ENCODE data around the gene TRPM8.

The TRPM8 gene

GRCh38 chr2:234044157-234044556 lies 127.0 kb downstream of the TRPM8 start:
- DNase-seq (ENCODE audit: low read depth, low spot score): no peak

- no peak for DNase-seq (ENCODE audit: low read depth, low spot score)
Measured at GRCh38 chr2:234046521-234046920, 129.3 kb downstream of the TRPM8 start.

GRCh38 chr2:234047361-234047760 lies 130.2 kb downstream of the TRPM8 start:
- DNase-seq (ENCODE audit: low read depth, low spot score): no peak

GRCh38 chr2:234048049-234048448 lies 130.9 kb downstream of the TRPM8 start:
- no peak for DNase-seq (ENCODE audit: low read depth, low spot score)

- no peak for DNase-seq (ENCODE audit: low read depth, low spot score)
Measured at GRCh38 chr2:234050455-234051135, 133.4 kb downstream of the TRPM8 start, which contains the start of gene SPP2. Gene SPP2 (plus strand): TSS chr2:234050702. CDS start chr2:234050787, 85 bp downstream.

- no peak for DNase-seq (ENCODE audit: low read depth, low spot score)
Measured at GRCh38 chr2:234051374-234052070, 134.3 kb downstream of the TRPM8 start.

- DNase-seq (ENCODE audit: low read depth, low spot score): no peak
Measured at GRCh38 chr2:234058881-234059280, 141.7 kb downstream of the TRPM8 start.

- DNase-seq (ENCODE audit: low read depth, low spot score): no peak
Measured at GRCh38 chr2:234060236-234060635, 143.1 kb downstream of the TRPM8 start.

- no peak for DNase-seq (ENCODE audit: low read depth, low spot score)
Measured at GRCh38 chr2:234061624-234062257, 144.6 kb downstream of the TRPM8 start.

GRCh38 chr2:234066587-234066986 lies 149.4 kb downstream of the TRPM8 start:
- DNase-seq (ENCODE audit: low read depth, low spot score): no peak

Measured in ELF-1 (cell line).